T-helper 9 cell (primary cell): ENCODE data around the gene SVOPL.
"Not testable (repeated sequence)": the region's sequence is repeated elsewhere in the genome, so short reads cannot be mapped to it uniquely, and the experiment has no call there.

ENCODE experiments used
- DNase-seq: peaks from one replicate; pipeline ENCODE4 v3.0.0-alpha.2; 2020
- total RNA-seq, 2 donors: gene quantifications; one replicate each; lab custom pipeline; 2026; lab: John Stamatoyannopoulos, UW

Gene SVOPL
- 0 reads per million in 2 donors for total RNA-seq

- DNase-seq = no peak
Observed at GRCh38 chr7:138700857-138701536, at the start of gene SVOPL. SVOPL (minus strand) TSS chr7:138701362; CDS start chr7:138679045, 22,317 bp downstream.

GRCh38 chr7:138750473-138750872, 49.3 kb upstream of the SVOPL start:
- DNase-seq = no peak

- DNase-seq = no peak
Observed at GRCh38 chr7:138749960-138750359, 48.8 kb upstream of the SVOPL start.

GRCh38 chr7:138748666-138749065, 47.5 kb upstream of the SVOPL start:
- no peak for DNase-seq

DNA sequence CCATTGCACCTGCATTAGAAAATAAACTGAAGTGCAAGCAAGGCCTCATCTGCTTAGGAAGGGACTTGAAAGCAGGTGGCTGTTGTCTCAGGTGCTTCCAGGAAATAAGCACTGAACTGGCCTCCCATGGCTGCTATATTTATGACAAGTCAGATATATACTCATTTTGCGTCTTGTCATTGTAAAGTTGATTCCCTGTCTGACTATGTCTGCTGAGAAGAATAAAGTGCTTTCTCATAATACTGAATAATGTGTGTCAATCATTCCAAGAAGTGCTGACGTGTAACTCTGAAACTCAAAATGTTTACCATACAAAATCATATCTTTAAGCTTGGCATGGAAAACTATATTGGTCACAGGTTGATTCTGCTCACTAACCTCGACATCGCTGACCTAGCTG, 44.9 kb upstream of the SVOPL start:
- DNase-seq = no peak

DNA sequence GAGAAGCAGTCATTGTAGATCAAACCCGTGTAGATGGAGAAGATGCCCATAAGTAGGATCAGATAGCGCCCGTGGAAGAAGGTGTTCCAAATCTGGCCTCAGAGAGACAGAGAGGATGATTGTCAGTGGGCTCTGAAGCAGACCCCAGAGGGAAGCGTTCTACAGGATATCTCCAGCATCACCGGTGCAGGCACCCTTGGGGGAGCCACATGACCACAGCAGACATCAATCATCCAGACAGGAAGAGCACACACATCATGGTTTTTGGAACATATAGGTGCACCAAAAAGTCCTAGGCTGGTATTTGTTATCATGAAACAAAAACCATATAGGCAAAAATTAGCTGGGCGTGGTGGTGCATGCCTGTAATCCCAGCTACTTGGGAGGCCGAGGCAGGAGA, 44.0 kb upstream of the SVOPL start:
- no peak for DNase-seq

DNA sequence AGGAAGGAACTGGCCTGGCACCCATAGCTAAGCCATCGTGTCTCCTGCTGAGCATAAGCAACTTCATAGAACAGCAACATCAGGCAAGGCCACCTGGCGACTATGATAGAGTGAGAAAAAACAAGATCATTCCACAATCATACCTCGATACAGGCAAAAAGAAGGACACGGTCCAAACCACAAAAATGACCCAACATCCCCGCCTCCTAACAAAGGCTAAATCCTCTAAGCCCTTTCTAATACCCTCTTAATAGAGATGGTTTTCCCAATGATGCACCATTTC, 40.2 kb upstream of the SVOPL start:
- DNase-seq = no peak

GRCh38 chr7:138739859-138740258, 38.7 kb upstream of the SVOPL start:
- no peak for DNase-seq

DNA sequence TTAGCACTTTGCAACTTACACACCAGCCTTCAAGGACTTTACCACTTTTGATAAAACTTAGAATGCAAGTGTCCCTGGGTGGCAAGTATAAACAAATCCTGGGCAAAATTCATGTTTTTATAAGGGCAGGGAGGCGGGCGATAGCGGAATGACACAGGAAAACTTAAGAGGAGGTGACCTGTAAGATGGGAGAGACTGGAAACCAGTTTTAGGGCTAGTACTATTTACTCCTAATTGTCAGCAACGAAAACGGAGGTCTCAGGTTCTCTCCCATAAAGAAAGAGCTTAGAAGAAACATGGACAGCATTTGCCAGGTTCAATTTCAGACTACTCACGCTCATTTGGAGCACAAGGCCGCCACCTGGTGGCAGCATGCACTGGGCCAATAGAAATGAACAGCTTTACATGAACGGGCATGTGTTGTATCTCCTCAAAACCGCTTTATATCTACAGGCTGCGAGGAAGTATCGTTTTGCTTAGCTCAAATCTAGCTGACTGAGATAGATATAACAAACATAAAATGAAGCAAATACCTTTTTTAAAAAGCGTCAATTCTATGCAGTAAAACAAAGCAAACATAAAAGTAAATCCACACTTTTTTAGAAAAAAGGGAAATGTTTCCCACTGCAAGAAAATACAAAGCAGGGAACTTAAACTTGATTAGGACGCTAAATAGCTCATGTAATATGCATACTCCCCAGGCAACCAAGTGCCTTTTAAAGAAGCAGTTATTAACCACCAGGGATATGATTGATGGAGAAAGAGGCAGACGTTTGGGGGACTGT, 37.6 kb upstream of the SVOPL start:
- DNase-seq = peak; percentile 75

- no peak for DNase-seq
Observed at GRCh38 chr7:138738114-138738513, 37.0 kb upstream of the SVOPL start.

GRCh38 chr7:138735399-138735798, 34.2 kb upstream of the SVOPL start:
- DNase-seq = no peak

DNA sequence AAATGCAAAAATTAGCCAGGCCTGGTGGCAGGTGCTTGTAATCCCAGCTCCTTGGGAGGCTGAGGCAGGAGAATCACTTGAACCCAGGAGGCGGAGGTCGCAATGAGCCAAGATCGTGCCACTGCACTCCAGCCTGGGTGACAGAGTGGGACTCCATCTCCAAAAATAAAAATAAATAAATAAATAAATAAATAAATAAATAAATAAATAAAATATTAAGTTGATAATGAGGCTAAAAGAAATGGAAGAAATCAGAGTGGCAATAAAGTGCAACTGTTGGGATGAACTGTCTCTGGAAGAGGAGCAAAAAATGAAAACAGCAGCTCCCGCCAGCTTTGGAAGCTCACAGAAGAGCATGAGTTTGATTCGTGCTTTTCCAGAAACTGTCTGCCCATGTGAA, 30.6 kb upstream of the SVOPL start:
- DNase-seq = not testable (repeated sequence)

GRCh38 chr7:138729444-138729843, 28.3 kb upstream of the SVOPL start:
- no peak for DNase-seq

GRCh38 chr7:138727336-138728099, 26.4 kb upstream of the SVOPL start:
- no peak for DNase-seq

DNA sequence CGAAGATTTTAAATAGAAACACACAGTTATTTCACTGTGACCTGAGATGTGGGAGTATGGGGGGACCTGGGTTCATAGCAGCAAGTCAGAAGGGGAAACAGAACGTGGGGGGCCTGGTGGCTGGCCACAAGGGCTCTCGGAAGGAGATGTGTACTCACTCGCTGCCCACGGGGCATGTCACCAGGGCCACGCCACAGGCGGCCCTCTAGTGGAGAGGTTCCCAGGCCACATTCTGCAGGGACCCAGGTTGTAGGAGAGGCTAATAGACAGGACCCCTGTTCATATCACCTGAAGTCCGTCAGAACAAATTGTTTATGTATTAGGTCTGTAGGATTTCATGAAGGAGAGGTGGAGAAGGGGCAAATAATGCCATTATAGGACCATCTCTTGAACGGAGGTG, 25.1 kb upstream of the SVOPL start:
- DNase-seq = no peak

GRCh38 chr7:138720286-138720685, 19.1 kb upstream of the SVOPL start:
- DNase-seq = no peak

GRCh38 chr7:138716889-138717288, 15.7 kb upstream of the SVOPL start:
- no peak for DNase-seq

- DNase-seq = no peak
Observed at GRCh38 chr7:138713191-138713590, 12.0 kb upstream of the SVOPL start.

- no peak for DNase-seq
Observed at GRCh38 chr7:138712652-138713051, 11.5 kb upstream of the SVOPL start.

DNA sequence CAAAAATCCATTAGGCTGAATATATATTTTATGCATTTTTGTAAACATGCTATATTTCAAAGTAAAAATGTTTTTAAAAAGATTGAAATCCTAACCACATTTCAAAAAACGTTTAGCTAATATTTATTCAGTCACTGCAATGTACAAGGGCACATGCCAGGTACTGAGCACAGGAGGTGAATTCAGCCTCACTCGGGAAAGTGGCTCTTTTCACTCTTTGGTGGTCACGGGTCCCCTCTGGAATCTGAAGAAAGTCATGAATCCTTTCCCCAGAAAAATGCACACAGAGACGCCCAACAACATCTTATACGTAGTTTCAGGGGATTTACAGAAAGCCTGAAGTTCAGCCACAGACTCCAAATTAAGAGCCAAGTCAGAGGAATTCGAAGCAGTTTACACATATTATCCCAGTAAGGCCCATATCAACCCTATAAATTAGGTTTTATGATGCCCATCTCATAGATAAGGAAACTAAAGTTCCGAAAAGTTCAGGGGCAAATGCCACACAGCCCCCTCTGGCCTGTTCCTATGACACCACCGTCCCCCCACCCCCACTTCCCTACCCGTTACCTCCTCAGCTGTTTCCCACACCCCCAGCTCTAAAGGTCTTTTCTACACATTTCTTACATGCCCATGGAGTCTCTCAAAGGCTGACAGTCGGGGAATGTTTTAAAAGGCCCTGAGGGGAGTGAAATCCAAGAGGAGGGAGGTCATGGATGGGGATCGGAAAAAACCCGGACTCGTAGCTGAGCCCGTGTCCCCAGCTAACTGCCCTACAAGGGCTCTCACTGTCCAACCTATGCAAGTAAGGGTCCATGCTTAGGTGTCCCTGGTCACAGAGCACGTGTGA, 9.6 kb upstream of the SVOPL start:
- no peak for DNase-seq

- no peak for DNase-seq
Observed at GRCh38 chr7:138705167-138705566, 4.0 kb upstream of the SVOPL start.

DNA sequence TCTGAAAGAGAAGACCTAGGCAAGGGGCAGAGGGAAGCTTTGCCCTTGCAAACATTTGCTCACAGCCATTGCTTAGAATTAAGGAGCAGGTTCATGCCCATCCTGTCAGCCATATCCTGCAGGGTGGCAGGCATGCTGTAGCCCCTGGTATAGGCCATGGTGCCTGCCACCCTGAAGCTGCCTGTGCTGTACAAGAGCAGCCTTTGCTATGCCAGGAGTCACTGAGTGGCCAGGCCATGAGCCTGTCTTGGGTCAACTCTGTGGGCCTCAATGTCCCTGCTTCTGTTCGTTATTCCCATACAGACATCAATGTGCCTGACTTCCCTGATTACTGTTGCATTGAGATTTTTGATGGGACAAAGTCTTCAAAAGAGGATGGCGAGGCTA, 368 bp upstream of the SVOPL start:
- no peak for DNase-seq

- no peak for DNase-seq
Observed at GRCh38 chr7:138699661-138700060, 1.5 kb downstream of the SVOPL start.
